ENCODE results near the gene HOXA2.

The HOXA2 gene

DNA sequence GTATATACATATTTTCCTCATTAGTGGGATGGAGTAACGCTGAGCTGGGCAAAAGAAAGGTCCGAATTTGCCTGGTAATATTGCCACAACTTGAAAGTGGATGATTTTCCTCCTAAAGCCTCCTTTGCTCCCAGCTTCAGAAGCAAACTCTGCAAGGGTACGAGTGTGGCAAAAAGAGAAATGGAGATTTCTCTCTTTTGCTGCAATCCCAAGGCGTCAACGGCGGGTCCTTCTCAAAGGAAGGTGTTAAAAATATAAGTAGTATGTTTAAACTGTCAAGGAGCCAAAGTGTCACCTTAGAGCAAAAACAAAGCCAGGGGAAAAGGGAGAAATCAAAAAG, 12.4 kb upstream of the HOXA2 start:
- Histone ChIP-seq H3K9me3 (ENCODE audit: insufficient read depth, low read length) (no peaks in the 10 kb centered on the region), H2AFZ (ENCODE audit: low read depth, low read length) (no peak overlapping the region), H3K27ac (ENCODE audit: low read length) (no peak overlapping the region), H3K27me3 (ENCODE audit: low read depth, low read length) (no peaks in the 10 kb centered on the region), H3K36me3 (replicated peaks; ENCODE audit: low read depth, low read length) (no peaks in the 10 kb centered on the region), H3K4me3 (ENCODE audit: low read length) (no peak overlapping the region), H3K79me2 (ENCODE audit: low read length) (no peaks in the 10 kb centered on the region), H3K4me1 (ENCODE audit: low read length) (no peaks in the 10 kb centered on the region), H4K20me1 (ENCODE audit: insufficient read depth, low read length) (no peaks in the 10 kb centered on the region), H3K9ac (ENCODE audit: low read length) (no peak overlapping the region), H3K4me2 (ENCODE audit: low read length) (no peak overlapping the region)
- TF ChIP-seq EZH2phosphoT487 (IDR thresholded peaks at IDR 0.05; ENCODE audit: low read depth) = no peak
- TF ChIP-seq, protein P1, sequence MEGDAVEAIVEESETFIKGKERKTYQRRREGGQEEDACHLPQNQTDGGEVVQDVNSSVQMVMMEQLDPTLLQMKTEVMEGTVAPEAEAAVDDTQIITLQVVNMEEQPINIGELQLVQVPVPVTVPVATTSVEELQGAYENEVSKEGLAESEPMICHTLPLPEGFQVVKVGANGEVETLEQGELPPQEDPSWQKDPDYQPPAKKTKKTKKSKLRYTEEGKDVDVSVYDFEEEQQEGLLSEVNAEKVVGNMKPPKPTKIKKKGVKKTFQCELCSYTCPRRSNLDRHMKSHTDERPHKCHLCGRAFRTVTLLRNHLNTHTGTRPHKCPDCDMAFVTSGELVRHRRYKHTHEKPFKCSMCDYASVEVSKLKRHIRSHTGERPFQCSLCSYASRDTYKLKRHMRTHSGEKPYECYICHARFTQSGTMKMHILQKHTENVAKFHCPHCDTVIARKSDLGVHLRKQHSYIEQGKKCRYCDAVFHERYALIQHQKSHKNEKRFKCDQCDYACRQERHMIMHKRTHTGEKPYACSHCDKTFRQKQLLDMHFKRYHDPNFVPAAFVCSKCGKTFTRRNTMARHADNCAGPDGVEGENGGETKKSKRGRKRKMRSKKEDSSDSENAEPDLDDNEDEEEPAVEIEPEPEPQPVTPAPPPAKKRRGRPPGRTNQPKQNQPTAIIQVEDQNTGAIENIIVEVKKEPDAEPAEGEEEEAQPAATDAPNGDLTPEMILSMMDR (IDR thresholded peaks at IDR 0.05; ENCODE audit: low read depth, low read length) = no peak

DNA sequence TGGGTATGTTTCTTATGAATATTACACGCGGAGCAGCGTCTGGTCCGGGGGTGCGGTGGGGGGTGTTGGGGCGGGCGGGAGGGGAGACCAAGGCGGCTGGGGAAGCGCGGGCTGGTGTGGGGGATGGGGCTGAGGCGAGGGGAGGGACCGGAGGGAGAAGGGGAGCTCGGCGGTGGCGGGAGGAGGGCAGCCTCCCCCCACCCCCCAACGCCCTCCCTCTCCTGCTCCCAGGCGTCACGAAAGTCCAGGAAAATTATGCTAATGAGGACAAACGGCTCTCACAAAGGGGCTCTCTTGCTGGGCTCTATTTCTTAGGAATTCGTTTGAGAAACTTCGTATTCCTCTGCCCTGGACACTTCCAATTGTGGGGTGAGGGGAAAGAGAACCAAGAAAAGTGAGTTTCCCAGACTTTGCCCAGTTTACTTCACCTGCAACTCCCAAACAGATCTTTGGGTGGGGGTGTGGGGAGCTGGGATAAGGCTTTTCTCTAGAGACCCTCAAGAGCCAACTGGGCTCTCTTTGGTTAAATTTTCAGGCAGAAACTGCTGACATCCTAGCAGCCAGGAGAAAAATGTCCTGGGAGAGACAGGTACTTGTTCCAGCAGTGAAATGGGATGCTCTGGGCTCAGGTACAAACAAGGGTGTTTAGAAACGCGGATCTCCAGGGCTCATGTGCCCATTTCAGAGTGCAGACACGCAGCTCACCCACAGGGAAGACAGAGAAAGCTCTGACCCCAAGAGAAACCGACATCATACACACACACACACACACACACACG, 11.7 kb upstream of the HOXA2 start:
- no peaks in the 10 kb centered on the region for H3K79me2 ChIP-seq (ENCODE audit: low read length)
- H3K27ac ChIP-seq (ENCODE audit: low read length) = no peak overlapping the region
- H3K9ac ChIP-seq (ENCODE audit: low read length) = no peak overlapping the region
- H3K4me3 ChIP-seq (ENCODE audit: low read length) = no peak overlapping the region
- no peak for TF ChIP-seq EZH2phosphoT487 (IDR thresholded peaks at IDR 0.05; ENCODE audit: low read depth)
- TF ChIP-seq, protein P1 (IDR thresholded peaks at IDR 0.05; ENCODE audit: low read depth, low read length) = no peak
- H3K4me1 ChIP-seq (ENCODE audit: low read length) = no peaks in the 10 kb centered on the region
- no peak overlapping the region for H2AFZ ChIP-seq (ENCODE audit: low read depth, low read length)
- no peaks in the 10 kb centered on the region for H3K27me3 ChIP-seq (ENCODE audit: low read depth, low read length)
- no peaks in the 10 kb centered on the region for H3K36me3 ChIP-seq (replicated peaks; ENCODE audit: low read depth, low read length)
- H3K4me2 ChIP-seq (ENCODE audit: low read length) = no peak overlapping the region
- no peaks in the 10 kb centered on the region for H3K9me3 ChIP-seq (ENCODE audit: insufficient read depth, low read length)
- no peaks in the 10 kb centered on the region for H4K20me1 ChIP-seq (ENCODE audit: insufficient read depth, low read length)

DNA sequence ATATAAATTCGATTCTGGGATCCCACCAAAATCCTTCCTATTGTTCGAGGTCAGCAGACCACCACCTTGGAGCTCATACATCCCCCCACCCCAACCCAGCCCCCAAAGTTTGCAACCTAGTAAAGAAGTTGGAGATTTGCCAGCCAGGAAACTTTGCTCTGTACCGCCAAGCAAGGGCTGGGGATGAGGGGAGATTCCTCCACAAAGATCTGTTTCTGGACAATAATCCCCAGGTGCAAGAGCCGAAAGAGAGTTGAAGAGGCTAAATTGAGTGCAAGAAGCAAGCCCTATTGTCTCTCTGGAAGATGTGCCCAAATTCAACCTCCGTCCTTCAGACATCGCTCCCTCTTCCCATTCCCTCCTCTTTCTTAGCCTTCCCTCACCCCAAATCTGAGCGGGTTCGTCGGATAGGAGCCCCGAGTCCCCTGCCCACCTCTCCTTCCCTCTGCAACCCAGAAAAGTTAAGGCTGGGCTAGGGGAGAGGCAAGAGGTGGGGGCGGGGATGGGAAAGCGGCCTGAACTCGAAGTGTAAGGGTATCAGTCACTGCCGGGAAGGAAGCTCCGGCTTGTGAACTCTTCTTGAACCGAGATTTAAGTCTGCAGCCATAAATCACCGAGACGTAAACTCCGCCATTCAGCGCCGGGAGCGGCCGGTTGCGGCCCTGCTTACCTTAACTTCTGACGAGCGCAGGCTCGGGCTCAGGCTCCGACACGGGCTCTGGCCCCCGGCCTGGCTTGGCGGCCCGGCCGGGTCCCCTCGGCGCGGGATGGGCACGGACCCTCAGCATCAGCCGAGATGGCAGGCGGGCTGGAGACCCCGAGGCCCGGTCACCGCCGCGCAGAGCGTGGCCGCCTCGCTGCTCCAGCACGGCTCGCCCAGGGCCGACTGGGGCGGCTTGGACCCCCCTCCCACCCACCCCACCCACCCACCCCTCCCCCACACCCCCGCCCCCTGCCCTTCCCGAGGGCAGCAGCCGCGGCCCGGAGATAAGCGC, 10.8 kb upstream of the HOXA2 start:
- TF ChIP-seq EZH2phosphoT487 (IDR thresholded peaks at IDR 0.05; ENCODE audit: low read depth) = no peak
- TF ChIP-seq, protein P1 (IDR thresholded peaks at IDR 0.05; ENCODE audit: low read depth, low read length) = no peak
- Histone ChIP-seq H3K27me3 (ENCODE audit: low read depth, low read length) (no peaks in the 10 kb centered on the region), H3K4me1 (ENCODE audit: low read length) (no peaks in the 10 kb centered on the region), H3K9ac (ENCODE audit: low read length) (no peak overlapping the region), H4K20me1 (ENCODE audit: insufficient read depth, low read length) (no peaks in the 10 kb centered on the region), H3K4me3 (ENCODE audit: low read length) (no peak overlapping the region), H3K4me2 (ENCODE audit: low read length) (no peak overlapping the region), H3K9me3 (ENCODE audit: insufficient read depth, low read length) (no peaks in the 10 kb centered on the region), H3K27ac (ENCODE audit: low read length) (no peak overlapping the region), H3K79me2 (ENCODE audit: low read length) (no peaks in the 10 kb centered on the region), H3K36me3 (replicated peaks; ENCODE audit: low read depth, low read length) (no peaks in the 10 kb centered on the region), H2AFZ (ENCODE audit: low read depth, low read length) (no peak overlapping the region)

DNA sequence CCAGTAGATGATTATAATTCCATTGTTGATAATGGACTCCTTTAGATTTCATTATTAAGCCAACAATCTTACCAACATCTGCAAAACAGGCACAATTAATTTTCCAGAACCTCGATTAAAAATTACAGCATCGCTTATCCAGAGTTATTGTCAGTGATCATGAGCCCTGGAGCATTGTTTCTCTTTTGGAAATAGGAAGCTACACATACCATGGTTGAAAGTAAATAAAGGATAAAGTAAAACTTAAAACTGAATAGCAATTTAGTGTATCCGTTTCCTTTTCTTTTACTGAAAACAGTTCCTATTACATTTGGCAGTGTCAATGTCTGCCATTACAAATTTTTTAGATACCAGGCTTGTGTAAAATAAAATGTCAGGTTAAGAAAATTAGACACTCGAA, 9.9 kb upstream of the HOXA2 start:
- Histone ChIP-seq H3K4me2 (ENCODE audit: low read length) (no peak overlapping the region), H3K27me3 (ENCODE audit: low read depth, low read length) (no peaks in the 10 kb centered on the region), H3K9me3 (ENCODE audit: insufficient read depth, low read length) (no peaks in the 10 kb centered on the region), H3K4me1 (ENCODE audit: low read length) (no peaks in the 10 kb centered on the region), H3K4me3 (ENCODE audit: low read length) (no peak overlapping the region), H3K27ac (ENCODE audit: low read length) (no peak overlapping the region), H3K9ac (ENCODE audit: low read length) (no peak overlapping the region), H2AFZ (ENCODE audit: low read depth, low read length) (no peak overlapping the region), H3K36me3 (replicated peaks; ENCODE audit: low read depth, low read length) (no peaks in the 10 kb centered on the region), H4K20me1 (ENCODE audit: insufficient read depth, low read length) (no peaks in the 10 kb centered on the region), H3K79me2 (ENCODE audit: low read length) (no peaks in the 10 kb centered on the region)
- TF ChIP-seq, protein P1 (IDR thresholded peaks at IDR 0.05; ENCODE audit: low read depth, low read length) = no peak
- TF ChIP-seq EZH2phosphoT487 (IDR thresholded peaks at IDR 0.05; ENCODE audit: low read depth) = no peak

Measured in OCI-LY3 (cell line).